Mucosa of gallbladder (tissue), 1 donor: Measurements from ENCODE around the gene CDH7. TPM values are rescaled to one million over a fixed set of nuclear protein-coding genes. Genes with fewer than 3 reads are reported as not detected.

Experiments used
- DNase-seq: peaks from one replicate; pipeline ENCODE4 v3.0.0-alpha.2; 2020; ENCODE audit warnings: low spot score
- total RNA-seq: library from RNA; stranded (reverse); gene quantifications from one replicate; pipeline ENCODE4 v1.2.1, GENCODE V29; 2021
- donor health status: DM: no; HTN: no; CAD: no.

CDH7 gene
- total RNA-seq, 1 donor from 2014 or later, result not detected

GRCh38 chr18:65767406-65767805 is 16.6 kb downstream of the CDH7 start:
- no peak for DNase-seq

GRCh38 chr18:65768120-65768778 is 17.4 kb downstream of the CDH7 start:
- DNase-seq, result no peak

DNA sequence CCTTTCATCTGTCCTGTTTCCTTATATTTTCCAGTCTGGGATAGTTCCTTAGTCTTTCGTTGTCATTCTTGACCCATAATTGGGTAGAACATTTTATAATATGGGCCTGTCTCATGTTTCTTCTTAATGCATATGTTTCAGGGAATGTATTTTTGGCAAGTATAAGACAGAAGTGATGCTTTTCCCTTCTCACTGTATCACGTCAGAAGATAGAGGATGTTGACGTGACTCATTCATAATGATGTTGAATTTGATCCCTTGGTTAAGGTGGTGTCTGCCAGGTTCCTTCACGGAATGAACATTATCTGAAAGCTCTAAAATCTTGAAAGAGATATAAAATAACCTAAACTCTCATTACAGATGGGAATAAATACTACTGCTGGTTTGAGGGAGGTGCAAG is 18.8 kb downstream of the CDH7 start:
- no peak for DNase-seq

- DNase-seq, result no peak
Observed at GRCh38 chr18:65786474-65786873, 35.7 kb downstream of the CDH7 start.

GRCh38 chr18:65788373-65788772 is 37.6 kb downstream of the CDH7 start:
- DNase-seq, result no peak

- DNase-seq, result no peak
Observed at GRCh38 chr18:65790604-65791003, 39.8 kb downstream of the CDH7 start.

GRCh38 chr18:65791719-65792118 is 40.9 kb downstream of the CDH7 start:
- no peak for DNase-seq

DNA sequence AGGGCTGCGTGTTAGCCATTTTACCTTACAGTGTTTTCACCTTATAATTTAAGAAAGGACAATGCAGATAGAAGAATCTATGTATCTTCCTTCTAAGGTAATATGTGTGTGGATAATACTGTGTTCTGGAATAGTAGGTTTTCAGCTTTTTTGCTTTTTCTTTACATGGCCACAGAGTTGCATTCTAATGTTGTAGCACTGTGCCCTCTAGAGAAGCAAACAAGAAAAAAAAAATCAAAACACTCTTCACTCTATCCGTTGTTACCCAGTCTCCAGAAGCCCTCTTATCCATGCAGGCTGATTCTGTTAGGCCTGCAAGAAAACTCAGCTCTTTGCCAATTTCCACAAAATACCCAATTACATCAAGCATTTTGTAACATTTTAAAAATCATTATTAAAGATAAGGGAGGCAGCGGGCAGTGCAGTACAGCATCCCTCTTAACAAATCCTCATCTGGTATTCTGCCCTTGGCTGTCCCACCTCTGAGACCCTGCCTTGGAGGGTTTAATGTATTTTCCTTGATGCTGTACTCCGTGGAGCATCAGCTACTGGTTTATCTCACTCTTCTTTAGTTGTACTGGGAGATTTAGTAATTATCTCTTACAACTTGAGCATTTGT is 41.8 kb downstream of the CDH7 start:
- no peak for DNase-seq

GRCh38 chr18:65808759-65809158 is 57.9 kb downstream of the CDH7 start:
- DNase-seq, result no peak

- no peak for DNase-seq
Observed at GRCh38 chr18:65811307-65811706, 60.5 kb downstream of the CDH7 start.

GRCh38 chr18:65815506-65815905 is 64.7 kb downstream of the CDH7 start:
- no peak for DNase-seq

- DNase-seq, result no peak
Observed at GRCh38 chr18:65817178-65817577, 66.4 kb downstream of the CDH7 start.

- DNase-seq, result no peak
Observed at GRCh38 chr18:65821911-65822310, 71.1 kb downstream of the CDH7 start.

- DNase-seq, result no peak
Observed at GRCh38 chr18:65822826-65823225, 72.0 kb downstream of the CDH7 start.

- DNase-seq, result no peak
Observed at GRCh38 chr18:65827444-65827843, 76.6 kb downstream of the CDH7 start.

DNA sequence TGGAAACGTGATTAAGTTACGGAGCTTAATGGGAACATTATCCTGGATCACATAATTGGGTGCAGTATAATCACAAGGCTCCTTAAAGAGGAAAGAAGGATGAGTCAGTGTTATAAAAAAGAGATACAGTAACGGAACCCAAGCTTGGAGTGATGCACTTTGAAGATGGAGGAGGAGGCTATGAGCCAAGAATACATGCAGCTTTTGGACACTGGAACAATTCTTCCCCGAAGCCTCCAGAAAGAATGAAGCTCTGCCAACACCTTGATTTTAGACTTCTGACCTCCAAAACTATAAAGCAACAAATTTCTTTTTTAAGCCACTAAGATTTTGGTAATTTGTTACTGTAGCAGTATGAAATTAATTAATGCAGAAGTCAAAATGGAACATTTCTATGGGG is 85.1 kb downstream of the CDH7 start:
- DNase-seq, result no peak

DNA sequence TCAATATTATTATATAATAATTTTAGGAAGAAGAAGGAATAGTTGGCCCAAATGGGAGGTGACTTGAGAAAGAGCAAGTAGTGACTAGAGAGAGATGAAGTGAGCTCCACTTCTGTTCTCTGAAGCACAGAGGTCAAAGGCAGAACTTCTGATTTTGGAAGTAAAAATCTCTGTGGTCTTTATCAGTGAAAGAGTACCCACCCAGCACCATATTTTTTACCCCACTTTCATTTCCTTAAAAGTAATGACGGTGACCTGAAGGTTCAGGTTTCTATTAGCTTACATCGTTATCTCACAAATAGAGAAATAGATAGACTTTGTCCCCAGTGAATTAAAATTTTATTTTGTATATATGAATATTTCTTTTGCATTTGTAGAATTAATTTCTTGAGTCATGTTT is 95.3 kb downstream of the CDH7 start:
- no peak for DNase-seq

- no peak for DNase-seq
Observed at GRCh38 chr18:65852273-65852672, 101.5 kb downstream of the CDH7 start.

- DNase-seq, result no peak
Observed at GRCh38 chr18:65859075-65859474, 108.3 kb downstream of the CDH7 start.

- DNase-seq, result no peak
Observed at GRCh38 chr18:65869527-65869926, 118.7 kb downstream of the CDH7 start.

GRCh38 chr18:65876310-65876709 is 125.5 kb downstream of the CDH7 start:
- no peak for DNase-seq

DNA sequence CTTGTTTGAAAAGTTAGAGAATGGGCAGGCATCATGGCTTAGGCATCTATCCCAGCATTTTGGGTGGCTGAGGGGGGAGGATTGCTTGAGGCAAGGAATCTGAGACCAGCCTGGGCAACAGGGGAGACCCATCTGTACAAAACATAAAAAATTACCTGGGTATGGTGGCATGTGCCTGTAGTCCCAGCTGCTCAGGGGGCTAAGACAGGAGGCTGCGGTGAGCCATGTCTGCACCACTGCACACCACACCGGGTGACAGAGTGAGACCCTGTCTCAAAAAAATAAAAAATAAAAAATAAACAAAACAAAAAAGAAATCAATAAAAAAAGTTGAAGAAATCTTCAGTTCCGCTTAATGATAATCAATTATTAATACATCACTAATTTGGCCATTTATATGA is 146.5 kb downstream of the CDH7 start:
- no peak for DNase-seq

DNA sequence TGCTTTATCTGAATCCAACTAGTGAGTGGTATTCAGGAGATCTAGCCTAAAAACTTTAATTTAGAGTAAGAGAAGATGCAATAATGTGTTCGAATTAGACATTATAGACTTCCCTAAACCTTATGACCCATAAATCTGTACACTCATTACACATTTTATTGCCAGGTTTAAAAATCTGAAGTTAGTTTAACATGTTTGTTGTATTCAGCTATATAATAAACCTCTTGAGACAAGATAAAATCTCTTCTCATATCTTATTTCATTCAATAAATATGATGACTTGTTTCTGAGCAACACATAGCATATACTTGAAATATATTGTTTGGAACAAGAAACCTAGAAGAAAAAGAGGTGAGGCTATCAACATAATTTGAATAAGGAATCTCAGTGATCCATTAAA is 150.7 kb downstream of the CDH7 start:
- no peak for DNase-seq

GRCh38 chr18:65906621-65907034 is 155.8 kb downstream of the CDH7 start:
- no peak for DNase-seq
